Activated CD8-positive, alpha-beta T cell treated with anti-CD3 and anti-CD28 coated beads for 36 hours (primary cell): ENCODE data around the gene YPEL2. TPM values are rescaled to one million over a fixed set of nuclear protein-coding genes. Genes with fewer than 3 reads are reported as not detected.

Experiments used
- ATAC-seq: fragments of 200-7000 bp; cut with Tn5 transposase; one replicate; pipeline ENCODE4 v1.10.0; 2021; ENCODE audit warnings: mild to moderate bottlenecking, moderate library complexity
- CTCF ChIA-PET: fragments of 350-600 bp; sonication (Branson Sonifier 250); formaldehyde crosslinking; loops from one replicate; lab custom pipeline; 2021; ENCODE audit warnings: antibody characterized with exemption; lab: Charles Lee
- POLR2A ChIA-PET: fragments of 350-600 bp; sonication (Branson Sonifier 250); formaldehyde crosslinking; loops from one replicate; lab custom pipeline; 2021; ENCODE audit warnings: antibody characterized with exemption; lab: Charles Lee
- DNase-seq: peaks from one replicate; pipeline ENCODE4 v3.0.0-alpha.2; 2020
- H3K27ac Mint-ChIP-seq: one replicate; pipeline ENCODE4 v1.8.0; 2021; ENCODE audit warnings: mild to moderate bottlenecking, mixed read lengths
- H3K27me3 Mint-ChIP-seq: one replicate; pipeline ENCODE4 v1.8.0; 2021; ENCODE audit warnings: mixed read lengths
- H3K36me3 Mint-ChIP-seq: one replicate; pipeline ENCODE4 v1.8.0; 2021; ENCODE audit warnings: low read depth, mixed read lengths
- H3K4me1 Mint-ChIP-seq: one replicate; pipeline ENCODE4 v1.8.0; 2021; ENCODE audit warnings: low read depth, mixed read lengths
- H3K4me3 Mint-ChIP-seq: one replicate; pipeline ENCODE4 v1.8.0; 2021; ENCODE audit warnings: mild to moderate bottlenecking, moderate library complexity, mixed read lengths
- H3K9me3 Mint-ChIP-seq: one replicate; pipeline ENCODE4 v1.8.0; 2021; ENCODE audit warnings: mixed read lengths
- CTCF ChIP-seq: fragments of 200-600 bp; IDR thresholded peaks from one replicate; pipeline ENCODE4 v1.8.0; 2022; ENCODE audit warnings: antibody characterized with exemption, mild to moderate bottlenecking
- intact Hi-C: fragments of 100-400 bp; cut with micrococcal nuclease; formaldehyde crosslinking; loops from one replicate; pipeline ENCODE4 v1.10.0; 2022
- total RNA-seq, 2 experiments: library from RNA; stranded (reverse); gene quantifications; one replicate each; pipeline ENCODE4 v1.2.3, GENCODE V29; 2021

Gene YPEL2
- total RNA-seq, 2 experiments from 2014 or later: 4.2 to 4.9 TPM

GRCh38 chr17:59327121-59327980, 4.1 kb upstream of the YPEL2 start:
- H3K4me3 Mint-ChIP-seq: no peak overlapping the region
- H3K27ac Mint-ChIP-seq: peak overlapping the region; percentile 14
- intact Hi-C loops: loop anchor here (5.0 kb wide), 2 partner anchors 35 to 110 kb away; no protein-coding TSS in a partner anchor

GRCh38 chr17:59327981-59328290, 3.5 kb upstream of the YPEL2 start:
- Mint-ChIP-seq H3K27me3 (no peaks in the 10 kb centered on the region), H3K4me1 (peaks cover 40% of the 10 kb centered on the region), H3K36me3 (no peaks in the 10 kb centered on the region), H3K9me3 (no peaks in the 10 kb centered on the region), H3K4me3 (no peak overlapping the region), H3K27ac (peak overlapping the region; percentile 14)
- POLR2A ChIA-PET: interaction anchor here (0.7 to 2.8 kb wide), 2 partner anchors 27 to 99 kb away, joined by 3 to 12 read pairs; no protein-coding TSS in a partner anchor
- no peak for TF ChIP-seq CTCF
- CTCF ChIA-PET: interaction anchor here (1.5 to 4.2 kb wide), 5 partner anchors 17 to 120 kb away, joined by 3 to 114 read pairs (median 22); no protein-coding TSS in a partner anchor
- ATAC-seq (no peak), DNase-seq (no peak)
- intact Hi-C loops: loop anchor here (5.0 kb wide), 2 partner anchors 34 to 109 kb away; no protein-coding TSS in a partner anchor

More at GRCh38 chr17:59327121-59327980, 4.1 kb upstream of the YPEL2 start:
- Mint-ChIP-seq H3K27me3 (no peaks in the 10 kb centered on the region), H3K4me1 (peaks cover 37% of the 10 kb centered on the region), H3K36me3 (no peaks in the 10 kb centered on the region), H3K9me3 (no peaks in the 10 kb centered on the region)
- ChIA-PET POLR2A (interaction anchor here (2.8 kb wide), 1 partner anchor 100 kb away, joined by 12 read pairs; no protein-coding TSS in a partner anchor), CTCF (interaction anchor here (1.5 to 4.2 kb wide), 4 partner anchors 17 to 112 kb away, joined by 3 to 114 read pairs (median 44); no protein-coding TSS in a partner anchor)
- DNase-seq: no peak
- TF ChIP-seq CTCF: no peak
- no peak for ATAC-seq

- CTCF ChIA-PET: interaction anchor here (1.5 to 4.2 kb wide), 5 partner anchors 18 to 119 kb away, joined by 3 to 114 read pairs (median 22); no protein-coding TSS in a partner anchor
- no peak for TF ChIP-seq CTCF
- intact Hi-C loops: loop anchor here (5.0 kb wide), 2 partner anchors 34 to 109 kb away; no protein-coding TSS in a partner anchor
These were observed 2.9 kb upstream of the YPEL2 start for GRCh38 chr17:59328601-59329000.

GRCh38 chr17:59329176-59330052, 2.0 kb upstream of the YPEL2 start:
- TF ChIP-seq CTCF: peak; percentile 93
- DNase-seq (peak; percentile 72), ATAC-seq (peak; percentile 64)
- Mint-ChIP-seq H3K9me3 (no peaks in the 10 kb centered on the region), H3K27me3 (no peaks in the 10 kb centered on the region), H3K27ac (peak overlapping the region; percentile 73), H3K36me3 (no peaks in the 10 kb centered on the region), H3K4me3 (no peak overlapping the region), H3K4me1 (peaks cover 53% of the 10 kb centered on the region)
- ChIA-PET POLR2A (interaction anchor here (0.6 to 2.8 kb wide), 9 partner anchors 19 to 137 kb away, joined by 3 to 12 read pairs (median 3); no protein-coding TSS in a partner anchor), CTCF (interaction anchor here (0.6 to 4.2 kb wide), 41 partner anchors 9 to 372 kb away, joined by 3 to 114 read pairs (median 5); no protein-coding TSS in a partner anchor)
- intact Hi-C loops: loop anchor here (5.0 kb wide), 3 partner anchors 33 to 108 kb away; no protein-coding TSS in a partner anchor

More at GRCh38 chr17:59328601-59329000, 2.9 kb upstream of the YPEL2 start:
- POLR2A ChIA-PET: interaction anchor here (0.5 to 2.8 kb wide), 3 partner anchors 26 to 625 kb away, joined by 3 to 12 read pairs (median 3); no protein-coding TSS in a partner anchor
- no peak overlapping the region for H3K4me3 Mint-ChIP-seq
- no peaks in the 10 kb centered on the region for H3K36me3 Mint-ChIP-seq
- peaks cover 46% of the 10 kb centered on the region for H3K4me1 Mint-ChIP-seq
- no peak overlapping the region for H3K27ac Mint-ChIP-seq
- H3K27me3 Mint-ChIP-seq: no peaks in the 10 kb centered on the region
- DNase-seq: no peak
- H3K9me3 Mint-ChIP-seq: no peaks in the 10 kb centered on the region
- ATAC-seq: no peak
